Psoas muscle (tissue), 8 donors: ENCODE results near the gene ETV7. TPM values are rescaled to one million over a fixed set of nuclear protein-coding genes. Genes with fewer than 3 reads are reported as not detected.
A peak's percentile ranks its signal among the peaks of the same experiment; 100 is the strongest.

ENCODE experiments used
- ATAC-seq, 4 donors: fragments of 200-7000 bp; cut with Tn5 transposase; one replicate each; pipeline ENCODE4 v1.9.1; 2020; ENCODE audit warnings: moderate library complexity in 3 of 4, mild to moderate bottlenecking in 2 of 4
- DNase-seq, 2 donors: peaks; one replicate each; pipeline ENCODE4 v3.0.0-alpha.2; 2020
- H3K27ac ChIP-seq: fragments of 200-600 bp; one replicate; pipeline ENCODE4 v1.8.0; 2022
- H3K27me3 ChIP-seq, 3 donors: fragments of 200-600 bp in 1 of 3; one replicate each; pipeline versions ENCODE4 v1.6.1 to v1.8.0; 2013 to 2022; ENCODE audit warnings: low read length in 2 of 3, mild to moderate bottlenecking in 2 of 3, moderate library complexity in 1 of 3; ENCODE audit not compliant: insufficient read depth in 3 of 3
- H3K36me3 ChIP-seq, 2 donors: fragments of 200-600 bp in 1 of 2; one replicate each; pipeline versions ENCODE4 v1.6.1 to v1.8.0; 2013 to 2022; ENCODE audit warnings: low read depth in 1 of 2, mild to moderate bottlenecking in 1 of 2, moderate library complexity in 1 of 2; ENCODE audit not compliant: insufficient read depth in 1 of 2
- H3K4me1 ChIP-seq: fragments of 200-600 bp; one replicate; pipeline ENCODE4 v1.8.0; 2022
- H3K4me3 ChIP-seq: fragments of 200-600 bp; one replicate; pipeline ENCODE4 v1.8.0; 2022; ENCODE audit warnings: mild to moderate bottlenecking
- H3K9me3 ChIP-seq: fragments of 200-600 bp; one replicate; pipeline ENCODE4 v1.8.0; 2022
- WGBS, 3 donors: extraction: QIAGEN DNeasy Blood & Tissue Kit; methylation state at CpG; one replicate each; pipeline versions ENCODE4 v1.1.6 to v1.1.7; 2013; 5-methylcytosine and 5-hydroxymethylcytosine counted together
- intact Hi-C, 2 donors: fragments of 100-400 bp; cut with DNase I; formaldehyde crosslinking; loops; one replicate each; pipeline versions ENCODE4 v1.11.0 to v1.14.2; 2022
- polyA plus RNA-seq, 3 donors: library from polyadenylated mRNA; stranded (reverse); fragments of 200-250 nt; gene quantifications; one replicate each; pipeline ENCODE4 v1.2.3, GENCODE V29; 2013
- total RNA-seq, 4 donors: library from RNA; stranded (reverse); fragmentation: NEBNext Ultra II Directional in 2 of 4; extraction: Animal tissue kit (Norgen Biotek cat#: 25700) in 2 of 4; gene quantifications; one replicate each; pipeline versions ENCODE4 v1.2.1 to v1.2.4, GENCODE V29; 2021 to 2023
- TF ChIP-seq, protein P1 (sequence below): fragments of 200-600 bp; IDR thresholded peaks from one replicate; pipeline ENCODE4 v1.8.0; 2022; ENCODE audit warnings: antibody characterized with exemption
- donor health status: healthy with polysubstance abuse.
- donor health status: DM: no; HTN: no; CAD: no; lungs with moderate emphysema.
- donor health status: Bipolar disorder and iron deficiency.
- donor health status: healthy.
- donor health status: DM: yes; HTN: yes; CAD: no.
- donor health status: DM: no; HTN: no; CAD: no.
- donor health status: DM: no; HTN: no; CAD: no.
- donor health status: DM: yes; HTN: yes; CAD: no.

ETV7 gene
- total and polyA plus RNA-seq, 7 donors: 0.06 to 0.09 TPM; not detected in 5

DNA sequence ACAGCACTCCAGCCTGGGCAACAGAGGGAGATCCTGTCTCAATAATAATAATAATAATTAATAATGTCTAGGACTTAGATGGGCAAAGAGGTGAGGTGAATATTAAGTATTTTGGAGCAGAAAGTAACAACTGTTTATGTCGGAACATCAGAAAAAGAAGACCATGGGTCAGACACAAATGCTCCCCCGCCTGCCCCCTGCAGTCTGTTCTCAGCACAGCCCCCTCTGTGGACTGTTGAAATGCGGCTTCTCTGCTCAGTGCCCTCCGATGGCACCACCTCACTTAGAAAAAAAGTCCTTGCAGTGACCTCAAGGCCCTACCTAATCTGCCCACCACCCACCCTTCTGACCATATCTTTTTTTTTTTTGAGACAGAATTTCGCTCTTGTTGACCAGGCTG lies 5.2 kb upstream of the ETV7 start:
- TF ChIP-seq, protein P1, sequence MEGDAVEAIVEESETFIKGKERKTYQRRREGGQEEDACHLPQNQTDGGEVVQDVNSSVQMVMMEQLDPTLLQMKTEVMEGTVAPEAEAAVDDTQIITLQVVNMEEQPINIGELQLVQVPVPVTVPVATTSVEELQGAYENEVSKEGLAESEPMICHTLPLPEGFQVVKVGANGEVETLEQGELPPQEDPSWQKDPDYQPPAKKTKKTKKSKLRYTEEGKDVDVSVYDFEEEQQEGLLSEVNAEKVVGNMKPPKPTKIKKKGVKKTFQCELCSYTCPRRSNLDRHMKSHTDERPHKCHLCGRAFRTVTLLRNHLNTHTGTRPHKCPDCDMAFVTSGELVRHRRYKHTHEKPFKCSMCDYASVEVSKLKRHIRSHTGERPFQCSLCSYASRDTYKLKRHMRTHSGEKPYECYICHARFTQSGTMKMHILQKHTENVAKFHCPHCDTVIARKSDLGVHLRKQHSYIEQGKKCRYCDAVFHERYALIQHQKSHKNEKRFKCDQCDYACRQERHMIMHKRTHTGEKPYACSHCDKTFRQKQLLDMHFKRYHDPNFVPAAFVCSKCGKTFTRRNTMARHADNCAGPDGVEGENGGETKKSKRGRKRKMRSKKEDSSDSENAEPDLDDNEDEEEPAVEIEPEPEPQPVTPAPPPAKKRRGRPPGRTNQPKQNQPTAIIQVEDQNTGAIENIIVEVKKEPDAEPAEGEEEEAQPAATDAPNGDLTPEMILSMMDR: no peak
- H3K27me3 ChIP-seq: peaks cover 0 to 2% (median 0%) of the 10 kb centered on the region in 3 donors
- H3K9me3 ChIP-seq: no peaks in the 10 kb centered on the region
- no peaks in the 10 kb centered on the region for H3K36me3 ChIP-seq
- H3K4me3 ChIP-seq: no peak overlapping the region
- no peaks in the 10 kb centered on the region for H3K4me1 ChIP-seq
- WGBS, 3 donors: 82 to 88% (median 82%) methylated on average over 5 of the region's 5 CpGs
- intact Hi-C loops: no loop called here
- H3K27ac ChIP-seq: no peak overlapping the region
- ATAC-seq (no peak), DNase-seq (no peak)

DNA sequence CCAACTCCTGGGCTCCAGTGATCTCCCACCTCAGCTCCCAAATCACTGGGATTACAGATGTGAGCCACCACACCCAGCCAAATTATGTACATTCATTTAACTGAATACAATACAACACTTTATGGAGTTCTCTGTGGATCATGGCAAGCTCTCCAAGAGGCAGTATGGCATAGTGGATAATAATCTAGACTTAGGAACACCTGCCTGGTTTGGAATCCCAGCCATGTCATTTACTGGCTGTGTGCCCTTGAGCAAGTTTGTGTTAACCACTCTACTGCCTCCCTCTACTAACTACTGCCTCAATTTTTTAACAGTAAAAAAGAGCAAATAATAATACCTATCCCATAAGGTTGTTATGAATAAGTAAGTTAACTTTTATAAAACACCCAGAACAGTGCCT lies 1.9 kb upstream of the ETV7 start:
- intact Hi-C loops: no loop called here
- no peak for DNase-seq
- Histone ChIP-seq H3K27ac (no peak overlapping the region), H3K36me3 (no peaks in the 10 kb centered on the region), H3K27me3 (peaks cover 0 to 26% (median 9%) of the 10 kb centered on the region in 3 donors), H3K9me3 (no peaks in the 10 kb centered on the region), H3K4me1 (peaks cover 13% of the 10 kb centered on the region), H3K4me3 (no peak overlapping the region)
- TF ChIP-seq, protein P1: no peak
- no peak for ATAC-seq

DNA sequence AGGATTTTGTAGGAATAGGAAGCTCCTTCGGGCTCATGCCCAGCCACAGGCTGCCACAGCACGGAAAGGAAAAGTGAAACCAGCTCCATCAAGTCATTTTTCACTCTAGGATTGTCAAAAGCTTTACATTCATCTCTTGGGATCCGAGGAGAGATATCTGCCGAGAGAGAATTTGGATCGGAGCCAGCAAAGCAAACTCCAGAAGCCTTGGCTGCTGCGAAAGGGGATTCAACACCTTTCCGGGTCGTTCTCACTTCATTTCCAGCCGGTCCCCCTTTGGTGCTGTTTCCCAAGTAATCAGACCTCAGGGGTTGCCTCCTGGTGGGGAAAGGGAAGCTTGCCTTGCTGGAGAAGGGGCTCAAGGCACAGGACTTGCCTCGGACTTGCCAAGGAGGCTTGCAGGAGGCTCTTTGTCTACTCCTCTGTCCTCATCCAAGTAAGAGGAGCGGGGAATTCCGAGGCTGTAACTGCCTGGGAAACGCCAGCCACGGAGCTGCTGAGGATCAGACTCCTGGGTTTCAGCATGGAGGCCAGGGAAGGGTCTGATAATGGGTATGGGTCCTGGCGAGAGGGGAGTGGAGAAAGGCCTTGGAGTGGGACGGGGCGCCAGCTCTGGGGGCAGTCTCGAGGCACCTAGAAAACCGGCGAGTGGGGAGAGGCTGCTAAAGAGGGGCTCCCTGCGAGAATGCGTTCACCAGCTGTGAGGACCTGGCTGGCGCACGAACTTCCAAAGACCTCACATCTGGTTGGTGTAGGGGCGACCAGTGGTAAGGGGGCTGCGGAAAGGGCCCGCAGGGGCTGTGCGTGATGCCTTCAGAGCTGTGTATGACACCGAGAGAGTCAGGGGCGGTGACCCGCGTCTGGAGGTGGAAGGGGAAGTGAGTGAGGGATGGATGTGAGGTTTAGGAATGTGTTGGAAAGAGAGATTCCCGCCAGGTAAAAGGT lies 702 bp downstream of the ETV7 start:
- Histone ChIP-seq H3K27me3 (peaks cover 0 to 26% (median 9%) of the 10 kb centered on the region in 3 donors), H3K27ac (no peak overlapping the region), H3K36me3 (no peaks in the 10 kb centered on the region), H3K9me3 (no peaks in the 10 kb centered on the region), H3K4me3 (peak overlapping the region; percentile 70), H3K4me1 (peaks cover 13% of the 10 kb centered on the region)
- TF ChIP-seq, protein P1: no peak
- 0 to 2% (median 1%) methylated on average over 33 of the region's 33 CpGs for WGBS, 3 donors
- ATAC-seq: peak in 3 of 4 donors; percentile 20 to 69 (median 46)
- no peak for DNase-seq
- intact Hi-C loops: no loop called here

DNA sequence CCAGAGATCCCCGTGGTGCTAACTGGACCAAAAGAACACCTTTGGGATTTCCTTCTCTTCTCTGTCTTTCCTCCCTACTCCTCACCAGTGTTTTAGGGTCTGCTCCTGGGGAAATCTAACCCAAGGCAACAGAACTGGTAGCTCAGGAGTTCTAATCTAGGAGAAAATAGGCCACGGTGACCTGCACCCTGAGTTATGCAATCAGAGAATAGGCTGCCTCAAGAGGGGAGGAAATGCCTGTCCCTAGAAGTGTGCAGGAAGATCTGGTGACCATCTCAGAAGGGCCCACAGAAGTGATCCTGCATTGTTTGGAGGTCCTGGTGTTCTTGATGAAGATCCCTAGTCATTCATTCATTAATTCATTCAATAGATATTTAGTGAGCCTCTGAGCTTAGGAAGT lies 3.4 kb downstream of the ETV7 start:
- intact Hi-C loops: no loop called here
- TF ChIP-seq, protein P1: no peak

More for the DNA sequence above, 3.4 kb downstream of the ETV7 start:
- WGBS, 3 donors: 76 to 81% (median 79%) methylated on average over 2 of the region's 2 CpGs
- H3K4me1 ChIP-seq: peaks cover 13% of the 10 kb centered on the region
- no peak for DNase-seq
- no peak overlapping the region for H3K27ac ChIP-seq
- H3K36me3 ChIP-seq: no peaks in the 10 kb centered on the region
- ATAC-seq: no peak
- H3K9me3 ChIP-seq: no peaks in the 10 kb centered on the region
- H3K27me3 ChIP-seq: peaks cover 0 to 26% (median 9%) of the 10 kb centered on the region in 3 donors
- no peak overlapping the region for H3K4me3 ChIP-seq
